ENCODE measurements around the gene RPS6KA4. TPM values are rescaled to one million over a fixed set of nuclear protein-coding genes. Genes with fewer than 3 reads are reported as not detected.

Gene RPS6KA4
- total RNA-seq, 1 experiment from 2014 or later: 42.0 TPM

- in situ Hi-C loops (cut with HindIII; ENCODE audit: low pct_unique_long_range_greater_than_20kb, low sequenced_read_pairs): no loop called here
- peak; percentile 84 for DNase-seq (ENCODE audit: low read depth, low spot score)
These were observed 2.2 kb upstream of the RPS6KA4 start for GRCh38 chr11:64356498-64357411.

GRCh38 chr11:64357446-64357845, 1.5 kb upstream of the RPS6KA4 start:
- in situ Hi-C loops (cut with HindIII; ENCODE audit: low pct_unique_long_range_greater_than_20kb, low sequenced_read_pairs): no loop called here
- DNase-seq (ENCODE audit: low read depth, low spot score): no peak

GRCh38 chr11:64357904-64358535, 942 bp upstream of the RPS6KA4 start:
- DNase-seq (ENCODE audit: low read depth, low spot score): no peak
- in situ Hi-C loops (cut with HindIII; ENCODE audit: low pct_unique_long_range_greater_than_20kb, low sequenced_read_pairs): no loop called here

GRCh38 chr11:64358536-64358906, 441 bp upstream of the RPS6KA4 start:
- DNase-seq (ENCODE audit: low read depth, low spot score): no peak
- in situ Hi-C loops (cut with HindIII; ENCODE audit: low pct_unique_long_range_greater_than_20kb, low sequenced_read_pairs): no loop called here

DNA sequence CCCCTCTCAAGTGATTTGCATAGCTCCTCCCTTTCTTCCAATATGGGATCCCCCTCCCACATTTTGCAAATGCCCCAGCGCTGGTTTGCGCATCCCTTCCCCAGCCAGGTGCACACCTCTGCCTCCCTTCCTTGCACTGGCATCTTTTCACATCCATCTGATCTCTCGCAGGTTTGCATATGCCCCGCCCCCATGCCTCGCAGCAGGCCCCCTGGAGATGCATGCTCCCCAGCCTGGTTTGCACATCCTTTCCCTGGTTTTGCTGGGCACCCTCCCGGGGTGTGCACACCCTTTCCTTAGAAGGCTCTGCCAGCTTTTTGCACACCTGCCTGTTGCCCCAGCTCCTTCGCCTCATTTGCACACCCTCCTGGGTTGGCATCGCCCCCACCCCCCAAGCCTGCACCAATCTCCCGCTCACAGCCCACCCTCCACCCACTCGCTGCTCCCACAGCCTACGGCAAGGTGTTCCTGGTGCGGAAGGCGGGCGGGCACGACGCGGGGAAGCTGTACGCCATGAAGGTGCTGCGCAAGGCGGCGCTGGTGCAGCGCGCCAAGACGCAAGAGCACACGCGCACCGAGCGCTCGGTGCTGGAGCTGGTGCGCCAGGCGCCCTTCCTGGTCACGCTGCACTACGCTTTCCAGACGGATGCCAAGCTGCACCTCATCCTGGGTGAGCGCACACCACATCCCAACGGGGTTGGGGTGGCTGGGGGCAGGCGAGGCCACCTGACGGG, 917 bp downstream of the RPS6KA4 start:
- DNase-seq (ENCODE audit: low read depth, low spot score): no peak

GRCh38 chr11:64360448-64360921, 1.5 kb downstream of the RPS6KA4 start:
- in situ Hi-C loops (cut with HindIII; ENCODE audit: low pct_unique_long_range_greater_than_20kb, low sequenced_read_pairs): no loop called here

More for the DNA sequence above, 917 bp downstream of the RPS6KA4 start:
- in situ Hi-C loops (cut with HindIII; ENCODE audit: low pct_unique_long_range_greater_than_20kb, low sequenced_read_pairs): no loop called here

DNA sequence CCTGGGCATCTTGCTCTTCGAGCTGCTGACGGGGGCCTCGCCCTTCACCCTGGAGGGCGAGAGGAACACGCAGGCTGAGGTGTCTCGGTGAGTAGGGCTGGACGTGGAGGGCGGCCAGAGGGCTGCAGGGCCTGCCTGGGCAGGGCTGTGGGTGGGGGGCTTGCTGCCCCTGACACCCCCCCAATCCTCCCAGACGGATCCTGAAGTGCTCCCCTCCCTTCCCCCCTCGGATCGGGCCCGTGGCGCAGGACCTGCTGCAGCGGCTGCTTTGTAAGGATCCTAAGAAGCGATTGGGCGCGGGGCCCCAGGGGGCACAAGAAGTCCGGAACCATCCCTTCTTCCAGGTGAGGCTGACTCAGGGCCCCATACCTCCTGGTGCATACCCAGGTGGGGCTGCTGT, 2.7 kb downstream of the RPS6KA4 start:
- DNase-seq (ENCODE audit: low read depth, low spot score): no peak
- in situ Hi-C loops (cut with HindIII; ENCODE audit: low pct_unique_long_range_greater_than_20kb, low sequenced_read_pairs): no loop called here

More at GRCh38 chr11:64360448-64360921, 1.5 kb downstream of the RPS6KA4 start:
- no peak for DNase-seq (ENCODE audit: low read depth, low spot score)

- in situ Hi-C loops (cut with HindIII; ENCODE audit: low pct_unique_long_range_greater_than_20kb, low sequenced_read_pairs): no loop called here
- DNase-seq (ENCODE audit: low read depth, low spot score): no peak
These were observed 3.4 kb downstream of the RPS6KA4 start for GRCh38 chr11:64362339-64362738.

DNA sequence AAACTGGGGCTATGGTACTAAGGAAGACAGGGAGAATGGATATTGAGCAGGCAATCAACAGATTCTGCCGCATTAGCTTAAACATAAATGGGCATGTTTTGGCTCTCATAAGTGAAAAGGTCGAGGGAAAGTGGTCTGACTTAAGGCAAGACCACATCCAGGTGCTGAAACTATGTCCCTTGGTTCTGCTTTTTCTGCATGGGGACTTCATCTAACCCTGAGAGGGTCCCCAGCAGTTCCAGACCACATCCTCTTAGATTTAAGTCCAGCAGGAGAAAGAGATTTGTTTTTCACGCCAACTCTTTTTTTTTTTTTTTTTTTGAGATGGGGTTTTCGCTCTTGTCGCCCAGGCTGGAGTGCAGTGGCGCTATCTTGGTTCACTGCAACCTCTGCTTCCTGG, 5.5 kb downstream of the RPS6KA4 start:
- in situ Hi-C loops (cut with HindIII; ENCODE audit: low pct_unique_long_range_greater_than_20kb, low sequenced_read_pairs): no loop called here

DNA sequence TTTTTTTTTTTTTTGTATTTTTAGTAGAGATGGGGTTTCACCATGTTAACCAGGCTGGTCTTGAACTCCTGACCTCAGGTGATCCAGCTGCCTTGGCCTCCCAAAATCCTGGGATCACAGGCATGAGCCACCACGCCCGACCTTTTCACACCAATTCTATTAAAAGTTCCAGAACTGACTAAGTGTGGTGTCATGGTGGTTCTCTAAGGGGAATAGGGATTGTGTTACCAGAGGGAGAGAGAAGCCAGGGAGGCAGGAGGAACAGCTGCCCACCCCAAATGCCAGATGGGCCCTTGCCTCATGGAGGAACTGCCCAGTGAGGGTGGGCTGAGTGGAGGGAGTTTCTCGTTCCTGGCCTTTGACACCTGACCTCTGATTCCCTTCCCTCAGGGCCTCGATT, 5.9 kb downstream of the RPS6KA4 start:
- in situ Hi-C loops (cut with HindIII; ENCODE audit: low pct_unique_long_range_greater_than_20kb, low sequenced_read_pairs): no loop called here
- no peak for DNase-seq (ENCODE audit: low read depth, low spot score)

More for the DNA sequence above, 5.5 kb downstream of the RPS6KA4 start:
- no peak for DNase-seq (ENCODE audit: low read depth, low spot score)

GRCh38 chr11:64366751-64367150, 7.8 kb downstream of the RPS6KA4 start:
- DNase-seq (ENCODE audit: low read depth, low spot score): no peak
- in situ Hi-C loops (cut with HindIII; ENCODE audit: low pct_unique_long_range_greater_than_20kb, low sequenced_read_pairs): no loop called here

GRCh38 chr11:64367931-64368672, 9.1 kb downstream of the RPS6KA4 start:
- DNase-seq (ENCODE audit: low read depth, low spot score): no peak
- in situ Hi-C loops (cut with HindIII; ENCODE audit: low pct_unique_long_range_greater_than_20kb, low sequenced_read_pairs): no loop called here

- in situ Hi-C loops (cut with HindIII; ENCODE audit: low pct_unique_long_range_greater_than_20kb, low sequenced_read_pairs): no loop called here
- DNase-seq (ENCODE audit: low read depth, low spot score): no peak
These were observed 9.7 kb downstream of the RPS6KA4 start for GRCh38 chr11:64368673-64369074.

DNA sequence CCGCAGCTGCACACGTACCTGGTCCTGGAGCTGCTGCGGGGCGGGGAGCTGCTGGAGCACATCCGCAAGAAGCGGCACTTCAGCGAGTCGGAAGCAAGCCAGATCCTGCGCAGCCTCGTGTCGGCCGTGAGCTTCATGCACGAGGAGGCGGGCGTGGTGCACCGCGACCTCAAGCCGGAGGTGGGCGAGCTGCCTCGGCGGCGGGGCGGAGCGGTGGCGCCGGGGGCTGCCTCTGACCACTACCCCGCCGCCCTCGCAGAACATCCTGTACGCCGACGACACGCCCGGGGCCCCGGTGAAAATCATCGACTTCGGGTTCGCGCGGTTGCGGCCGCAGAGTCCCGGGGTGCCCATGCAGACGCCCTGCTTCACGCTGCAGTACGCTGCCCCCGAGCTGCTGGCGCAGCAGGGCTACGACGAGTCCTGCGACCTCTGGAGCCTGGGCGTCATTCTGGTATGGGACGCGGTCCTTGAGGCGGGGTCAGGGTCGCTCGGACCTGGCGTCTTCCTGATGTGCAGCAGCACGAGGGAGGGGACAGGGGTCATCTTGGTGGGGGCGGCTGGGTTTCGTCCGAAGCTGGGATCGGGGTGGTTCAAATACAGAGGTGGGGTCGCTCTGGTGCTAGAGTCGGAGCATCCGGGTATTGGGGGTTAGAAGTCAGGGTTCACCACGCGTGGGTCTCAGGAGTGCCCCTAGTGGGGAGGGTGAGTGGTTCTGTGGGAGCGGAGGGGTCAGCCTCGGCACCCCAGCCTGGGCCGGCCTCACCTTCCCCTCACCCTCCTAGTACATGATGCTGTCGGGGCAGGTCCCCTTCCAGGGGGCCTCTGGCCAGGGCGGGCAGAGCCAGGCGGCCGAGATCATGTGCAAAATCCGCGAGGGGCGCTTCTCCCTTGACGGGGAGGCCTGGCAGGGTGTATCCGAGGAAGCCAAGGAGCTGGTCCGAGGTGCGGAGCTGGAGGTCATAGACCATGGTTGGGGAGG, 10.8 kb downstream of the RPS6KA4 start:
- DNase-seq (ENCODE audit: low read depth, low spot score): no peak
- in situ Hi-C loops (cut with HindIII; ENCODE audit: low pct_unique_long_range_greater_than_20kb, low sequenced_read_pairs): no loop called here

- DNase-seq (ENCODE audit: low read depth, low spot score): no peak
- in situ Hi-C loops (cut with HindIII; ENCODE audit: low pct_unique_long_range_greater_than_20kb, low sequenced_read_pairs): no loop called here
These were observed 12.2 kb downstream of the RPS6KA4 start for GRCh38 chr11:64371201-64371600.

DNA sequence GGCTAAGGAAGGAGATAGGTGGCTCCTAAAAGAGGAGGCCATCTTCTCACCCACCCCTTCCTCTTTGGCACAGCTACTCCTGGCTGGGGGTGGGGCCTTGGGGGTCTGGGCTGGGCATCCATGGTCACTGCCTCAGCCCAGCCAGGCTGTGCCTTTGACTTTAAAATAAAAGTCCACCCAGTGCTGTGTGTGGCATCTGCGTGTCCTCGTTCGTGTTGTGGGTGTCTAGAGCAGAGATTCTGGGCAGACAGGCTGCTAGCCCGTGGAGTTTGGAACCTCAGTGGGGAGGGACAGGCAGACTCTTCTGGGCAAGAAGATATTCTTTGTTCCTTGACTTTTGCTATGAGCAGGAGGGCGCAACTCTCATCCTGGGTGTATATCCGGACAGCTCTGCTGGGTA, 13.1 kb downstream of the RPS6KA4 start:
- in situ Hi-C loops (cut with HindIII; ENCODE audit: low pct_unique_long_range_greater_than_20kb, low sequenced_read_pairs): no loop called here
- no peak for DNase-seq (ENCODE audit: low read depth, low spot score)
